PC-9 (cell line): ENCODE data around the gene VGLL4. TPM values are rescaled to one million over a fixed set of nuclear protein-coding genes. Genes with fewer than 3 reads are reported as not detected.

Experiments used
- BruUV-seq: library from RNA; stranded (reverse); fragments of 400-500 nt; replicated peaks from 2 replicates; lab custom pipeline; 2021; lab: Mats Ljungman, UMichigan
- CTCF ChIA-PET: fragments of 300-600 bp; sonication (Branson Sonifier 250); formaldehyde crosslinking; loops from one replicate; lab custom pipeline; 2022; ENCODE audit warnings: antibody characterized with exemption; lab: Charles Lee
- POLR2A ChIA-PET: fragments of 300-600 bp; sonication (Branson Sonifier 250); formaldehyde crosslinking; loops from one replicate; lab custom pipeline; 2022; ENCODE audit warnings: antibody characterized with exemption; ENCODE audit not compliant: unreplicated experiment; lab: Charles Lee
- DNase-seq, 2 experiments: peaks; one replicate each; pipeline versions ENCODE4 v3.0.0 to v3.0.0-alpha.2; 2015 to 2022; ENCODE audit warnings: mixed read lengths in 1 of 2
- H2AFZ ChIP-seq: fragments of 200-600 bp; sonication (generic); 2 replicates; pipeline ENCODE4 v1.8.1; 2017; ENCODE audit warnings: antibody characterized with exemption
- H3F3A ChIP-seq: fragments of 200-600 bp; sonication (generic); 2 replicates; pipeline ENCODE4 v1.8.1; 2017; ENCODE audit warnings: antibody characterized with exemption, mild to moderate bottlenecking, low read depth; ENCODE audit not compliant: insufficient read depth
- H3K27ac ChIP-seq: fragments of 200-600 bp; sonication (generic); 2 replicates; pipeline ENCODE4 v1.6.1; 2016; ENCODE audit warnings: mixed run types
- H3K27me3 ChIP-seq: fragments of 200-600 bp; sonication (generic); 2 replicates; pipeline ENCODE4 v1.6.1; 2016; ENCODE audit warnings: low read depth, mixed run types; ENCODE audit not compliant: insufficient read depth
- H3K36me3 ChIP-seq: fragments of 200-600 bp; sonication (generic); 2 replicates; pipeline ENCODE4 v1.6.1; 2016; ENCODE audit warnings: low read depth, mixed run types
- H3K4me1 ChIP-seq: fragments of 200-600 bp; sonication (generic); replicated peaks from 2 replicates; pipeline ENCODE4 v1.6.1; 2016; ENCODE audit warnings: mixed run types; ENCODE audit not compliant: insufficient read depth
- H3K4me2 ChIP-seq: fragments of 200-600 bp; sonication (generic); 2 replicates; pipeline ENCODE4 v1.6.1; 2017; ENCODE audit warnings: mixed run types
- H3K4me3 ChIP-seq: fragments of 200-600 bp; sonication (generic); 2 replicates; pipeline ENCODE4 v1.6.1; 2016; ENCODE audit warnings: mixed run types
- H3K79me2 ChIP-seq: fragments of 200-600 bp; sonication (generic); 2 replicates; pipeline ENCODE4 v1.6.1; 2017; ENCODE audit warnings: low read depth, mixed run types
- H3K9me2 ChIP-seq: fragments of 200-600 bp; sonication (generic); 2 replicates; pipeline ENCODE4 v1.8.1; 2017; ENCODE audit warnings: mild to moderate bottlenecking; ENCODE audit not compliant: insufficient read depth
- H3K9me3 ChIP-seq: fragments of 200-600 bp; sonication (generic); 2 replicates; pipeline ENCODE4 v1.8.1; 2016; ENCODE audit warnings: low read depth; ENCODE audit not compliant: insufficient read depth
- H4K20me1 ChIP-seq: fragments of 200-600 bp; sonication (generic); 2 replicates; pipeline ENCODE4 v1.8.1; 2017; ENCODE audit not compliant: insufficient read depth
- EZH2 ChIP-seq: fragments of 200-600 bp; sonication (generic); IDR thresholded peaks from 2 replicates; pipeline ENCODE4 v1.8.0; 2017; ENCODE audit warnings: antibody characterized with exemption, low read depth
- intact Hi-C: fragments of 100-400 bp; cut with micrococcal nuclease; formaldehyde crosslinking; loops from one replicate; pipeline ENCODE4 v1.10.0; 2022; ENCODE audit not compliant: unreplicated experiment
- total RNA-seq: library from RNA; stranded (reverse); gene quantifications from 2 replicates; pipeline ENCODE4 v1.2.3, GENCODE V29; 2021
- TF ChIP-seq, protein P1 (sequence below): fragments of 200-600 bp; sonication (generic); conservative IDR thresholded peaks from 2 replicates; pipeline ENCODE4 v1.6.1; 2017; ENCODE audit warnings: mixed run types, antibody characterized with exemption, mild to moderate bottlenecking, moderate library complexity

The VGLL4 gene
- total RNA-seq, 1 experiment from 2014 or later: 42.2 TPM

DNA sequence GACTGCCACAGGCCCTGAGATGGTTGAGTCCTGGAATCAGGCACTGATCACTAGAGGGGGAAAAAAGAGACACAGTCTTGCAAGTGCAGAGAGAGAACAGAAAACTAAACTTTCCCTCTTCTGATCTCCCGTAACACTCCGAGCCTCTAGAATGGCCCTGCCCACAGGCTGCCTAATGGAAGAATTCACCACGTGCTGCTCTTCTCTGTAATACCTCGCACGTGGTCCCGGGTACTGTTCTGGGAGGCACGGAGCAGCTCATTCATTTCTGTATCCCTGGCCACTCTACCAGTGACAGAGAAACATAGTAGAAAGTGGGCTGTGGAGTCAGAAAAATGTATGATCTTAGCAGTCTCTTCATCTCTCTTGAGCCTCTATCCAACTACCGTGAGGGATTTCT lies 30.4 kb downstream of the VGLL4 start:
- H3K4me1 ChIP-seq: no peaks in the 10 kb centered on the region
- H3K9me2 ChIP-seq: no peaks in the 10 kb centered on the region
- H3K4me2 ChIP-seq: no peak overlapping the region
- intact Hi-C loops: no loop called here
- CTCF ChIA-PET: no interaction called here
- no peak for TF ChIP-seq EZH2
- TF ChIP-seq, protein P1, sequence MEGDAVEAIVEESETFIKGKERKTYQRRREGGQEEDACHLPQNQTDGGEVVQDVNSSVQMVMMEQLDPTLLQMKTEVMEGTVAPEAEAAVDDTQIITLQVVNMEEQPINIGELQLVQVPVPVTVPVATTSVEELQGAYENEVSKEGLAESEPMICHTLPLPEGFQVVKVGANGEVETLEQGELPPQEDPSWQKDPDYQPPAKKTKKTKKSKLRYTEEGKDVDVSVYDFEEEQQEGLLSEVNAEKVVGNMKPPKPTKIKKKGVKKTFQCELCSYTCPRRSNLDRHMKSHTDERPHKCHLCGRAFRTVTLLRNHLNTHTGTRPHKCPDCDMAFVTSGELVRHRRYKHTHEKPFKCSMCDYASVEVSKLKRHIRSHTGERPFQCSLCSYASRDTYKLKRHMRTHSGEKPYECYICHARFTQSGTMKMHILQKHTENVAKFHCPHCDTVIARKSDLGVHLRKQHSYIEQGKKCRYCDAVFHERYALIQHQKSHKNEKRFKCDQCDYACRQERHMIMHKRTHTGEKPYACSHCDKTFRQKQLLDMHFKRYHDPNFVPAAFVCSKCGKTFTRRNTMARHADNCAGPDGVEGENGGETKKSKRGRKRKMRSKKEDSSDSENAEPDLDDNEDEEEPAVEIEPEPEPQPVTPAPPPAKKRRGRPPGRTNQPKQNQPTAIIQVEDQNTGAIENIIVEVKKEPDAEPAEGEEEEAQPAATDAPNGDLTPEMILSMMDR: no peak
- H3K4me3 ChIP-seq: no peak overlapping the region
- no peaks in the 10 kb centered on the region for H3K27me3 ChIP-seq
- peaks cover 7% of the 10 kb centered on the region; the same call in 1 of the 2 replicates for H3F3A ChIP-seq
- H2AFZ ChIP-seq: no peak overlapping the region
- no TSS peak for BruUV-seq
- no peak overlapping the region for H3K27ac ChIP-seq
- no peaks in the 10 kb centered on the region for H3K9me3 ChIP-seq
- H3K36me3 ChIP-seq: no peaks in the 10 kb centered on the region
- POLR2A ChIA-PET: no interaction called here
- DNase-seq: no peak
- peaks cover 39% of the 10 kb centered on the region for H4K20me1 ChIP-seq
- peaks cover 88% of the 10 kb centered on the region for H3K79me2 ChIP-seq

DNA sequence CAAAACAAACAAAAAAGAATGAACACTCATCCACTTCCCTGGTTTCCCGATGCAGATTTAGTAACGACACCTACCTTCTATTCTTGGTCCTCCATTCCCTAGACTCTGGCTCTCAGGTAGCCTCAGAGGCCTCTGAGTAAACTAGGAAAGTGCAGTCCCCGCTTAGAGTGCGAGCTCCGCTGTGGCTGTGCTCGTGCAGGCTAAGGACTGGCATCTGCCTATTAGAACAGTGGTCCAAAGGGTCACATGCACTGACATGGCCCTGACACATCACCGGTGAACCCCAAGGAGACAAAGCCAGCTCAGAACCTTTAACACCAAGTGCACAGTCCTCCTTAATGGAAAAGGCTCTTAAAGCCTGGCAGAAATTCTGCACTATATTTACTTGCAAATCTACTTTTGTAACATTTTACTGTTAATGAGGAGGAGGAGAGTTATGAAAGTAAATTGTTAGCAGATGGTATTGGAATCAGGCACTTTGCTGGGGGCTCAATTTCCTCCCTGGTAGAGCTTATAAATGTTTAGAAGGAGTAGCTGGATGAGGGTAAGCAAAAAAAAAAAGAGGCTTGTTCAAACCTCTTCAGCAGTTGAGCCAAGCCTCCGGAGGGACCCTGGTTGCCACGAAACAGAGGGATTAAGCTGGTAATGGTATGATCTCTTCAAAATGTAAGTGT lies 31.1 kb downstream of the VGLL4 start:
- POLR2A ChIA-PET: no interaction called here
- no peaks in the 10 kb centered on the region for H3K9me3 ChIP-seq
- no TSS peak for BruUV-seq
- H4K20me1 ChIP-seq: peaks cover 40% of the 10 kb centered on the region
- peaks cover 7% of the 10 kb centered on the region; the same call in 1 of the 2 replicates for H3F3A ChIP-seq
- H3K4me2 ChIP-seq: no peak overlapping the region
- CTCF ChIA-PET: interaction anchor here (0.6 kb wide), 1 partner anchor 105 kb away, joined by 5 read pairs; no protein-coding TSS in a partner anchor
- no peak overlapping the region for H3K27ac ChIP-seq
- no peaks in the 10 kb centered on the region for H3K9me2 ChIP-seq
- H3K79me2 ChIP-seq: peaks cover 86% of the 10 kb centered on the region
- H3K4me3 ChIP-seq: no peak overlapping the region
- intact Hi-C loops: no loop called here
- no peaks in the 10 kb centered on the region for H3K36me3 ChIP-seq
- no peaks in the 10 kb centered on the region for H3K27me3 ChIP-seq
- no peak overlapping the region for H2AFZ ChIP-seq
- no peak for DNase-seq
- TF ChIP-seq EZH2: no peak
- TF ChIP-seq, protein P1: no peak
- no peaks in the 10 kb centered on the region for H3K4me1 ChIP-seq

DNA sequence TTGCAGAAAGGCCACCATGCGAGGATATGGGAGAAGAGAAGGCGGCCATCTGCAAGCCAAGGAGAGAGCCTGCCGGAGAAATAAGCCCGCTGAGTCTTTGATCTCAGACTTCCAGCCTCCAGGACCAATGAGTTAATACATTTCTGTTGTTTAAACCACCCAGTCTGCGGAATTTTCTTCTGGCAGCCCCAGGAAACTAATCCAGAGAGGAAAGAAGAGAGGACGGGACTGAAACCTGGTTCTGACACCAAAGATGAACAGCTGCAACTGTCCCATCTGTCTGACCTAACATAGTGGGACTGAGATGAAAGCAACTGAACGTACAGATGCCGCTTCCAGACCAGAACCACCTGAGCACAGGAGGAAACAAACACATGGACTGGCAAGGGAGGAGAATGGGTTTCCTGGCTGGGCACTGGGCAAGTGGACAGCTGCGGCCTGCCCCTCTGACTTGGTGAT lies 32.3 kb downstream of the VGLL4 start:
- CTCF ChIA-PET: no interaction called here
- H4K20me1 ChIP-seq: peaks cover 43% of the 10 kb centered on the region
- TF ChIP-seq, protein P1: no peak
- TF ChIP-seq EZH2: no peak

More for the DNA sequence above, 32.3 kb downstream of the VGLL4 start:
- H2AFZ ChIP-seq: no peak overlapping the region
- no peak overlapping the region for H3K4me3 ChIP-seq
- H3K4me1 ChIP-seq: no peaks in the 10 kb centered on the region
- H3K79me2 ChIP-seq: peaks cover 86% of the 10 kb centered on the region
- no peak overlapping the region for H3K4me2 ChIP-seq
- no peaks in the 10 kb centered on the region for H3K9me3 ChIP-seq
- no peak for DNase-seq
- peaks cover 7% of the 10 kb centered on the region; the same call in 1 of the 2 replicates for H3F3A ChIP-seq
- no peaks in the 10 kb centered on the region for H3K27me3 ChIP-seq
- H3K9me2 ChIP-seq: no peaks in the 10 kb centered on the region
- BruUV-seq: no TSS peak
- intact Hi-C loops: no loop called here
- no peaks in the 10 kb centered on the region for H3K36me3 ChIP-seq
- POLR2A ChIA-PET: no interaction called here
- no peak overlapping the region for H3K27ac ChIP-seq
